ENCODE results near the gene BLOC1S6. TPM values are rescaled to one million over a fixed set of nuclear protein-coding genes. Genes with fewer than 3 reads are reported as not detected.

The BLOC1S6 gene
- total and polyA plus RNA-seq, 2 of the 13 experiments (the other 11 are each of a cell fraction or from before 2014, with no cell fraction given): 11.8 to 44.3 TPM

DNA sequence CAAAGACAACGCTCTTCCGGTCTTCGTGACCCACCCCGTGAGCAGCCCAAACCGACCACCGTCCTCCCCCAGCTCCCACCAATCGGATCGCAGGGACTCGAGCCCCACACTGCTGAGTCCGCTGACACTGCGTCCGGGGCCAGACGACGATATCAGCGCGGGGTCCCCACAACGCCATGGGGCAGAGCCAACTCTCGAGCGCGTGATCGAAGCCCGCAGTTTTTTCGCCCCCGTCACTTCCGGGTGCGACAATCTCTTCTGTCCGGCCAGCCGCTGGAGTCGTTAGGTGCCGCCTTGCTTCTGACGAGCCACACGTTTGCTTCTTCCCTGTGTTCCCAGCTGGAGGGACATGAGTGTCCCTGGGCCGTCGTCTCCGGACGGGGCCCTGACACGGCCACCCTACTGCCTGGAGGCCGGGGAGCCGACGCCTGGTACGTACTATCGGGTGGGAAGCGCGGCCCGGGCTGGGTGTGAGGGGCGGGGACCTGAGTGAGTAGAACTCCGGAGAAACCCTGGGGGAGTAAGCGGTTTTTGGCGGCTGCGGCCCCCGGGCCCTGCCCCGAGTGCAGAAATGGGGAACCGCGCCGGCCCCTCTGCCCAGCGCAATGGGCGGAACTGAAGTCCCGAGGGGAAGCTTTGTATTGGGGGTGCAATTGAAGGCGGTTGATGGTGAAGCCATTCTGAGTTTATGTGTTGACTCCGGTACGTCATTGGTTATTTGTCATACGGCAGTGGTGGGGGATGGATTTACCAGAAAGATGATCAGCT lies at the start of gene BLOC1S6 (continued):
- TF ChIP-seq, protein P1, sequence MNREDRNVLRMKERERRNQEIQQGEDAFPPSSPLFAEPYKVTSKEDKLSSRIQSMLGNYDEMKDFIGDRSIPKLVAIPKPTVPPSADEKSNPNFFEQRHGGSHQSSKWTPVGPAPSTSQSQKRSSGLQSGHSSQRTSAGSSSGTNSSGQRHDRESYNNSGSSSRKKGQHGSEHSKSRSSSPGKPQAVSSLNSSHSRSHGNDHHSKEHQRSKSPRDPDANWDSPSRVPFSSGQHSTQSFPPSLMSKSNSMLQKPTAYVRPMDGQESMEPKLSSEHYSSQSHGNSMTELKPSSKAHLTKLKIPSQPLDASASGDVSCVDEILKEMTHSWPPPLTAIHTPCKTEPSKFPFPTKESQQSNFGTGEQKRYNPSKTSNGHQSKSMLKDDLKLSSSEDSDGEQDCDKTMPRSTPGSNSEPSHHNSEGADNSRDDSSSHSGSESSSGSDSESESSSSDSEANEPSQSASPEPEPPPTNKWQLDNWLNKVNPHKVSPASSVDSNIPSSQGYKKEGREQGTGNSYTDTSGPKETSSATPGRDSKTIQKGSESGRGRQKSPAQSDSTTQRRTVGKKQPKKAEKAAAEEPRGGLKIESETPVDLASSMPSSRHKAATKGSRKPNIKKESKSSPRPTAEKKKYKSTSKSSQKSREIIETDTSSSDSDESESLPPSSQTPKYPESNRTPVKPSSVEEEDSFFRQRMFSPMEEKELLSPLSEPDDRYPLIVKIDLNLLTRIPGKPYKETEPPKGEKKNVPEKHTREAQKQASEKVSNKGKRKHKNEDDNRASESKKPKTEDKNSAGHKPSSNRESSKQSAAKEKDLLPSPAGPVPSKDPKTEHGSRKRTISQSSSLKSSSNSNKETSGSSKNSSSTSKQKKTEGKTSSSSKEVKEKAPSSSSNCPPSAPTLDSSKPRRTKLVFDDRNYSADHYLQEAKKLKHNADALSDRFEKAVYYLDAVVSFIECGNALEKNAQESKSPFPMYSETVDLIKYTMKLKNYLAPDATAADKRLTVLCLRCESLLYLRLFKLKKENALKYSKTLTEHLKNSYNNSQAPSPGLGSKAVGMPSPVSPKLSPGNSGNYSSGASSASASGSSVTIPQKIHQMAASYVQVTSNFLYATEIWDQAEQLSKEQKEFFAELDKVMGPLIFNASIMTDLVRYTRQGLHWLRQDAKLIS (CRISPR knock-in tag; IDR thresholded peaks at IDR 0.05): no peak; the same call in 1 of the 2 replicates
- TF ChIP-seq, protein P2, sequence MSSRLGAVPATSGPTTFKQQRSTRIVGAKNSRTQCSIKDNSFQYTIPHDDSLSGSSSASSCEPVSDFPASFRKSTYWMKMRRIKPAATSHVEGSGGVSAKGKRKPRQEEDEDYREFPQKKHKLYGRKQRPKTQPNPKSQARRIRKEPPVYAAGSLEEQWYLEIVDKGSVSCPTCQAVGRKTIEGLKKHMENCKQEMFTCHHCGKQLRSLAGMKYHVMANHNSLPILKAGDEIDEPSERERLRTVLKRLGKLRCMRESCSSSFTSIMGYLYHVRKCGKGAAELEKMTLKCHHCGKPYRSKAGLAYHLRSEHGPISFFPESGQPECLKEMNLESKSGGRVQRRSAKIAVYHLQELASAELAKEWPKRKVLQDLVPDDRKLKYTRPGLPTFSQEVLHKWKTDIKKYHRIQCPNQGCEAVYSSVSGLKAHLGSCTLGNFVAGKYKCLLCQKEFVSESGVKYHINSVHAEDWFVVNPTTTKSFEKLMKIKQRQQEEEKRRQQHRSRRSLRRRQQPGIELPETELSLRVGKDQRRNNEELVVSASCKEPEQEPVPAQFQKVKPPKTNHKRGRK (CRISPR knock-in tag; IDR thresholded peaks at IDR 0.05): peak; percentile 75; the same call in 1 of the 2 replicates
- TF ChIP-seq RELA (CRISPR knock-in tag; IDR thresholded peaks at IDR 0.05): no peak
- no peak for TF ChIP-seq ZNF282 (IDR thresholded peaks at IDR 0.05; ENCODE audit: partially characterized antibody)
- TF ChIP-seq ZNF670 (CRISPR knock-in tag; IDR thresholded peaks at IDR 0.05; ENCODE audit: borderline replicate concordance): no peak; the same call in 1 of the 2 replicates
- no peak for TF ChIP-seq ZIK1 (CRISPR knock-in tag; IDR thresholded peaks at IDR 0.05; ENCODE audit: borderline replicate concordance, low read depth)
- TF ChIP-seq HMGA1 (CRISPR knock-in tag; conservative IDR thresholded peaks at IDR 0.05): no peak
- no peak; the same call in 1 of the 2 replicates for TF ChIP-seq JUNB (CRISPR knock-in tag; IDR thresholded peaks at IDR 0.05; ENCODE audit: borderline replicate concordance)
- no peak for TF ChIP-seq ZBTB1 (CRISPR knock-in tag; IDR thresholded peaks at IDR 0.05; ENCODE audit: borderline replicate concordance)
- peak; percentile 19; the same call in 1 of the 2 replicates for TF ChIP-seq JUND (CRISPR knock-in tag; IDR thresholded peaks at IDR 0.05)
- TF ChIP-seq HOXA5 (CRISPR knock-in tag; IDR thresholded peaks at IDR 0.05): peak; percentile 86
- TF ChIP-seq HNRNPUL1 (IDR thresholded peaks at IDR 0.05; ENCODE audit: low read depth, low read length): 0 out of 2 replicates have a peak, but pooled peaks have one; percentile 38
- TF ChIP-seq ZSCAN20 (CRISPR knock-in tag; IDR thresholded peaks at IDR 0.05; ENCODE audit: borderline replicate concordance): no peak
- TF ChIP-seq, protein P3, sequence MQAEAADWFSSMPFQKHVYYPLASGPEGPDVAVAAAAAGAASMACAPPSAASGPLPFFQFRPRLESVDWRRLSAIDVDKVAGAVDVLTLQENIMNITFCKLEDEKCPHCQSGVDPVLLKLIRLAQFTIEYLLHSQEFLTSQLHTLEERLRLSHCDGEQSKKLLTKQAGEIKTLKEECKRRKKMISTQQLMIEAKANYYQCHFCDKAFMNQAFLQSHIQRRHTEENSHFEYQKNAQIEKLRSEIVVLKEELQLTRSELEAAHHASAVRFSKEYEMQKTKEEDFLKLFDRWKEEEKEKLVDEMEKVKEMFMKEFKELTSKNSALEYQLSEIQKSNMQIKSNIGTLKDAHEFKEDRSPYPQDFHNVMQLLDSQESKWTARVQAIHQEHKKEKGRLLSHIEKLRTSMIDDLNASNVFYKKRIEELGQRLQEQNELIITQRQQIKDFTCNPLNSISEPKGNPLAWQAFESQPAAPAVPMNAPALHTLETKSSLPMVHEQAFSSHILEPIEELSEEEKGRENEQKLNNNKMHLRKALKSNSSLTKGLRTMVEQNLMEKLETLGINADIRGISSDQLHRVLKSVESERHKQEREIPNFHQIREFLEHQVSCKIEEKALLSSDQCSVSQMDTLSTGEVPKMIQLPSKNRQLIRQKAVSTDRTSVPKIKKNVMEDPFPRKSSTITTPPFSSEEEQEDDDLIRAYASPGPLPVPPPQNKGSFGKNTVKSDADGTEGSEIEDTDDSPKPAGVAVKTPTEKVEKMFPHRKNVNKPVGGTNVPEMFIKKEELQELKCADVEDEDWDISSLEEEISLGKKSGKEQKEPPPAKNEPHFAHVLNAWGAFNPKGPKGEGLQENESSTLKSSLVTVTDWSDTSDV (CRISPR knock-in tag; IDR thresholded peaks at IDR 0.05): no peak
- TF ChIP-seq, protein P4, sequence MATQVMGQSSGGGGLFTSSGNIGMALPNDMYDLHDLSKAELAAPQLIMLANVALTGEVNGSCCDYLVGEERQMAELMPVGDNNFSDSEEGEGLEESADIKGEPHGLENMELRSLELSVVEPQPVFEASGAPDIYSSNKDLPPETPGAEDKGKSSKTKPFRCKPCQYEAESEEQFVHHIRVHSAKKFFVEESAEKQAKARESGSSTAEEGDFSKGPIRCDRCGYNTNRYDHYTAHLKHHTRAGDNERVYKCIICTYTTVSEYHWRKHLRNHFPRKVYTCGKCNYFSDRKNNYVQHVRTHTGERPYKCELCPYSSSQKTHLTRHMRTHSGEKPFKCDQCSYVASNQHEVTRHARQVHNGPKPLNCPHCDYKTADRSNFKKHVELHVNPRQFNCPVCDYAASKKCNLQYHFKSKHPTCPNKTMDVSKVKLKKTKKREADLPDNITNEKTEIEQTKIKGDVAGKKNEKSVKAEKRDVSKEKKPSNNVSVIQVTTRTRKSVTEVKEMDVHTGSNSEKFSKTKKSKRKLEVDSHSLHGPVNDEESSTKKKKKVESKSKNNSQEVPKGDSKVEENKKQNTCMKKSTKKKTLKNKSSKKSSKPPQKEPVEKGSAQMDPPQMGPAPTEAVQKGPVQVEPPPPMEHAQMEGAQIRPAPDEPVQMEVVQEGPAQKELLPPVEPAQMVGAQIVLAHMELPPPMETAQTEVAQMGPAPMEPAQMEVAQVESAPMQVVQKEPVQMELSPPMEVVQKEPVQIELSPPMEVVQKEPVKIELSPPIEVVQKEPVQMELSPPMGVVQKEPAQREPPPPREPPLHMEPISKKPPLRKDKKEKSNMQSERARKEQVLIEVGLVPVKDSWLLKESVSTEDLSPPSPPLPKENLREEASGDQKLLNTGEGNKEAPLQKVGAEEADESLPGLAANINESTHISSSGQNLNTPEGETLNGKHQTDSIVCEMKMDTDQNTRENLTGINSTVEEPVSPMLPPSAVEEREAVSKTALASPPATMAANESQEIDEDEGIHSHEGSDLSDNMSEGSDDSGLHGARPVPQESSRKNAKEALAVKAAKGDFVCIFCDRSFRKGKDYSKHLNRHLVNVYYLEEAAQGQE (IDR thresholded peaks at IDR 0.05; ENCODE audit: borderline replicate concordance in 1 of 2, low read depth in 1 of 2, low read length in 2 of 2): no peak; a peak in 1 of 4 replicates

All from HepG2 (cell line).